Chondrocyte (in vitro differentiated cells): ENCODE results near the gene MDFIC. TPM values are rescaled to one million over a fixed set of nuclear protein-coding genes. Genes with fewer than 3 reads are reported as not detected.

ENCODE experiments used
- DNase-seq: peaks from one replicate; pipeline ENCODE4 v3.0.0; 2021; ENCODE audit warnings: mixed read lengths, low spot score
- H3K27ac Mint-ChIP-seq: one replicate; pipeline ENCODE4 v1.8.0; 2021; ENCODE audit warnings: mild to moderate bottlenecking, moderate library complexity, mixed read lengths; ENCODE audit not compliant: unreplicated experiment
- H3K27me3 Mint-ChIP-seq: 2 replicates; pipeline ENCODE4 v1.8.0; 2021; ENCODE audit warnings: low read depth, mixed read lengths
- H3K36me3 Mint-ChIP-seq: 2 replicates; pipeline ENCODE4 v1.8.0; 2021; ENCODE audit warnings: low read depth, mixed read lengths
- H3K4me1 Mint-ChIP-seq: 2 replicates; pipeline ENCODE4 v1.8.0; 2021; ENCODE audit warnings: low read depth, mild to moderate bottlenecking, mixed read lengths
- H3K4me3 Mint-ChIP-seq: one replicate; pipeline ENCODE4 v1.8.0; 2021; ENCODE audit warnings: mild to moderate bottlenecking, moderate library complexity, mixed read lengths; ENCODE audit not compliant: unreplicated experiment
- H3K9me3 Mint-ChIP-seq: 2 replicates; pipeline ENCODE4 v1.8.0; 2021; ENCODE audit warnings: low read depth, mixed read lengths
- CTCF ChIP-seq: fragments of 200-600 bp; sonication (generic); IDR thresholded peaks from 2 replicates; pipeline ENCODE4 v1.5.0; 2021; ENCODE audit warnings: antibody characterized with exemption, mild to moderate bottlenecking, moderate library complexity
- total RNA-seq: library from RNA; stranded (reverse); gene quantifications from 3 replicates; pipeline ENCODE4 v1.2.1, GENCODE V29; 2021

Gene MDFIC
- total RNA-seq, 1 donor from 2014 or later: 15.6 TPM

- Mint-ChIP-seq H3K4me1 (peaks cover 6% of the 10 kb centered on the region), H3K27ac (no peak overlapping the region), H3K4me3 (no peak overlapping the region)
These were observed 14.6 kb downstream of the MDFIC start for GRCh38 chr7:114936471-114936870.

DNA sequence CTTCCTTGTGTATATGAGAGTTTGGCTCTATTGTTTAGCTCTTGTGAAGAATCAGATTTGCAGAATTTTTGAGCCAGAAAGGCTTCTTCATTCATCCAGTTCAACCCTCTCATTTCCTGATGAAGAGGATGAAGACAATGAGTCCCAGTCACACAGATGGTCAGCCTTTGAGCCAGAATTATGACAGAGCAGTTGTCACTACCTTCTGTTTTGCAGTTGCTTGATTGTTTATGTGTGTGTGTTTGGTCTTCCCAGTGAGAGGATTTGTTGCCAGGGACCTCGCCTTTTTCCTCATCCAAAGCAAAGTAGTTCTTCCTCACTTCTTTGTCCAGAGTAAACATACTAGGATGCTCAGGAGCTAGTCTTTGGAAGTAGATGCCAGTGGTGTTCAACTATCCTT, 15.6 kb downstream of the MDFIC start:
- no peak overlapping the region for H3K4me3 Mint-ChIP-seq
- peaks cover 6% of the 10 kb centered on the region for H3K4me1 Mint-ChIP-seq
- H3K27me3 Mint-ChIP-seq: no peaks in the 10 kb centered on the region
- no peak for TF ChIP-seq CTCF
- no peaks in the 10 kb centered on the region for H3K9me3 Mint-ChIP-seq
- no peak for DNase-seq
- H3K36me3 Mint-ChIP-seq: peaks cover 3% of the 10 kb centered on the region
- H3K27ac Mint-ChIP-seq: no peak overlapping the region

More at GRCh38 chr7:114936471-114936870, 14.6 kb downstream of the MDFIC start:
- H3K36me3 Mint-ChIP-seq: peaks cover 1% of the 10 kb centered on the region
- H3K27me3 Mint-ChIP-seq: no peaks in the 10 kb centered on the region
- no peaks in the 10 kb centered on the region for H3K9me3 Mint-ChIP-seq
- TF ChIP-seq CTCF: no peak
- DNase-seq: no peak

DNA sequence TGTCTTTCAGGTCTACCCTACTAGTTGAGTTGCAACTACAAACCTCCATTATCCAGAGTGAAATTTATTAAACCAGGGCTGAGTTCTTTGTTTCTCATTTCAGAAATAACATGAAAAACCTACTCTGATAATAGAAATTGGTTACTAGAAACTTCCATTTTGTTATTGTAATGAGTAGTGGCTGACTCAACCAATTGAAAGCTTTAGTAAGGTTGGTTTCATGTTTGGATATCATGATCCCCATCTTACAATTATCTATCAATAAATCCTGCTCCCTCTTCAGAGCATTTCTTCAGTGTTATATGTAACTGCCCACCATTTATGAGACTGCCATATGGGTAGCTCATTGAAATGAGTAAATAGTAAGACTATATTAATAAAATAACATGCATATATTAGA, 16.9 kb downstream of the MDFIC start:
- Mint-ChIP-seq H3K27me3 (no peaks in the 10 kb centered on the region), H3K36me3 (peaks cover 3% of the 10 kb centered on the region), H3K4me1 (peaks cover 11% of the 10 kb centered on the region), H3K27ac (no peak overlapping the region), H3K9me3 (no peaks in the 10 kb centered on the region), H3K4me3 (no peak overlapping the region)
- no peak for DNase-seq
- no peak for TF ChIP-seq CTCF

- no peak for TF ChIP-seq CTCF
- no peak for DNase-seq
- Mint-ChIP-seq H3K27ac (no peak overlapping the region), H3K9me3 (no peaks in the 10 kb centered on the region), H3K36me3 (peaks cover 3% of the 10 kb centered on the region), H3K27me3 (no peaks in the 10 kb centered on the region), H3K4me3 (no peak overlapping the region), H3K4me1 (peaks cover 19% of the 10 kb centered on the region)
These were observed 17.7 kb downstream of the MDFIC start for GRCh38 chr7:114939484-114940097.

DNA sequence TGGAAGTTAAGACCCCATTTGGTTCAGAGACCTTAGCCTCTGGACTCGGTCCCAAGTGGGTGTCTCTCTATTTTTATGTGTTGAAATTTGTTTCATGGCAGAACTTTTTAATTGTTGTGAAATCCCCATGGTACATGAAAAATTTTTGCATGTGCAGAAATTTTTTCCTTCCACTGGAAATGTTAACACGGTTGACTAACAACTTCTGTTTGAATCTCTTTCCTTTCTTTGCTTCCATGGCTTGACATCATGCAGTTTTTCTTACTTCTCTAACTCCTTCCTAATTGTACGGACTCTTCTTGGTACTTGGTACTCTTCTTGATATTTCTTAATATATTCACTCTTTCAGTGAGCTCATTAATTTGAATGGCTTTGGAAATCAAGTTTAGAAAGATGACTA, 18.3 kb downstream of the MDFIC start:
- H3K36me3 Mint-ChIP-seq: peaks cover 3% of the 10 kb centered on the region
- no peak overlapping the region for H3K4me3 Mint-ChIP-seq
- H3K9me3 Mint-ChIP-seq: no peaks in the 10 kb centered on the region
- no peak for TF ChIP-seq CTCF
- DNase-seq: no peak
- no peaks in the 10 kb centered on the region for H3K27me3 Mint-ChIP-seq
- peaks cover 25% of the 10 kb centered on the region for H3K4me1 Mint-ChIP-seq
- no peak overlapping the region for H3K27ac Mint-ChIP-seq
